A549 (cell line): Measurements from ENCODE around the gene SYCE1.

Source experiments
- BCL3 ChIP-seq: fragments of >200 bp; sonication (Bioruptor Twin); formaldehyde crosslinking; IDR thresholded peaks from 3 replicates; pipeline ENCODE4 v1.6.1; 2016
- CEBPB ChIP-seq, 2 experiments: fragments of >200 bp in 1 of 2; sonication (Bioruptor Twin) in 1 of 2; formaldehyde crosslinking in 1 of 2; IDR thresholded peaks; 2 replicates each; pipeline ENCODE4 v1.6.1; 2012 to 2016
- CHD4 ChIP-seq: fragments of 200-600 bp; sonication (generic); IDR thresholded peaks from 2 replicates; pipeline ENCODE4 v1.6.1; 2016; ENCODE audit warnings: antibody characterized with exemption, mild to moderate bottlenecking, borderline replicate concordance
- CTCF ChIP-seq: fragments of >200 bp; sonication (Bioruptor Twin); formaldehyde crosslinking; IDR thresholded peaks from 3 replicates; pipeline ENCODE4 v1.5.1; 2016
- EP300 ChIP-seq, 2 experiments: fragments of >200 bp; sonication (Bioruptor Twin); formaldehyde crosslinking; IDR thresholded peaks; 2 replicates in 1 of 2; 3 replicates in 1 of 2; pipeline ENCODE4 v1.6.1; 2016 to 2017
- ESRRA ChIP-seq: fragments of 150-350 bp; IDR thresholded peaks from 2 replicates; pipeline ENCODE4 v1.6.1; 2014; ENCODE audit warnings: mild to moderate bottlenecking, low read length, borderline replicate concordance
- NR3C1 ChIP-seq: fragments of >200 bp; sonication (Bioruptor Twin); formaldehyde crosslinking; IDR thresholded peaks from 3 replicates; pipeline ENCODE4 v1.6.1; 2017
- PBX3 ChIP-seq: IDR thresholded peaks from 2 replicates; pipeline ENCODE4 v1.6.1; 2012
- POLR2A ChIP-seq: IDR thresholded peaks from 2 replicates; pipeline ENCODE4 v1.6.1; 2012; ENCODE audit warnings: mild to moderate bottlenecking, low read length
- RCOR1 ChIP-seq: fragments of 150-350 bp; IDR thresholded peaks from 2 replicates; pipeline ENCODE4 v1.6.1; 2014; ENCODE audit warnings: antibody characterized with exemption, low read length, low read depth
- RFX5 ChIP-seq: fragments of 450-650 bp; IDR thresholded peaks from 2 replicates; pipeline ENCODE4 v1.7.1; 2014; ENCODE audit warnings: antibody characterized with exemption, mild to moderate bottlenecking, moderate library complexity
- SREBF2 ChIP-seq: fragments of 450-650 bp; IDR thresholded peaks from 2 replicates; pipeline ENCODE4 v1.6.1; 2014; ENCODE audit warnings: mild to moderate bottlenecking, moderate library complexity
- TF ChIP-seq, protein P1 (sequence below): fragments of 150-350 bp; IDR thresholded peaks from 2 replicates; pipeline ENCODE4 v1.6.1; 2014; ENCODE audit warnings: low read depth, mild to moderate bottlenecking, low read length

DNA sequence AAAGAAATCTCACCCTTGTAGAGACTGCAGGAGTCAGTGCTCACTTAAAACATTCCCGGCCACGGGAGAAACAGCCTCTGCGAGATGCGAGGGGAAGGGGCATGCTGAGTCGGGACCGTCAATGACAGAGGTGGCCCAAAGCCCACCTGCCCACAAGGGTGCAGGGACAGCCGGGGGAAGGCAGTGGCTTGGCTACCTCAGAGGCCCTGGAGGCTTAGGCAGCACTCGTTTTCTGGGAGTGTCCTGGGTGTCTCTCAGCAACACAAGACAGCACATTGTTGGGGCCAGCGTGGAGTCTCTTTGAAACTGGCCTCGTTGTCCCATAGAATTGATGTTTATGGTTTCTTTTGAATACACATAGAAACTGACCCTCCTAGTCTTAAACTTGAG lies 25.6 kb upstream of the SYCE1 start:
- no peak for TF ChIP-seq POLR2A
- no peak for TF ChIP-seq CTCF
- no peak for TF ChIP-seq RCOR1
- no peak for TF ChIP-seq SREBF2
- TF ChIP-seq PBX3: no peak
- TF ChIP-seq CEBPB (IDR thresholded peaks at IDR 0.05): no peak
- TF ChIP-seq NR3C1: no peak
- TF ChIP-seq RFX5: no peak
- TF ChIP-seq CHD4: no peak
- TF ChIP-seq BCL3: no peak
- TF ChIP-seq ESRRA: no peak
- TF ChIP-seq, protein P1, sequence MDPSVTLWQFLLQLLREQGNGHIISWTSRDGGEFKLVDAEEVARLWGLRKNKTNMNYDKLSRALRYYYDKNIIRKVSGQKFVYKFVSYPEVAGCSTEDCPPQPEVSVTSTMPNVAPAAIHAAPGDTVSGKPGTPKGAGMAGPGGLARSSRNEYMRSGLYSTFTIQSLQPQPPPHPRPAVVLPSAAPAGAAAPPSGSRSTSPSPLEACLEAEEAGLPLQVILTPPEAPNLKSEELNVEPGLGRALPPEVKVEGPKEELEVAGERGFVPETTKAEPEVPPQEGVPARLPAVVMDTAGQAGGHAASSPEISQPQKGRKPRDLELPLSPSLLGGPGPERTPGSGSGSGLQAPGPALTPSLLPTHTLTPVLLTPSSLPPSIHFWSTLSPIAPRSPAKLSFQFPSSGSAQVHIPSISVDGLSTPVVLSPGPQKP: no peak
- TF ChIP-seq EP300 (IDR thresholded peaks at IDR 0.05): no peak
